ENCODE results near the gene KCNH6. TPM values are rescaled to one million over a fixed set of nuclear protein-coding genes. Genes with fewer than 3 reads are reported as not detected.

The KCNH6 gene
- total RNA-seq, 5 donors from 2014 or later (not counting 1 experiment from before 2014, with no cell fraction given) = not detected

GRCh38 chr17:63557416-63557815, 34.3 kb downstream of the KCNH6 start:
- no peak for DNase-seq
- Histone ChIP-seq H3K36me3 (ENCODE audit: control insufficient read depth in 2 of 2, extremely low read depth in 1 of 2, insufficient read depth in 1 of 2, low read length in 1 of 2) (peaks cover 0 to 8% of the 10 kb centered on the region in 2 donors), H3K4me3 (ENCODE audit: control insufficient read depth in 1 of 2, extremely low read depth in 1 of 2, low read length in 1 of 2) (no peak overlapping the region), H3K27ac (ENCODE audit: low read length) (no peak overlapping the region), H3K4me1 (ENCODE audit: control insufficient read depth in 1 of 2, extremely low read depth in 1 of 2, insufficient read depth in 2 of 2, low read length in 2 of 2) (peaks cover 15 to 33% of the 10 kb centered on the region in 2 experiments), H3K27me3 (replicated peaks in 1 of 2; ENCODE audit: control insufficient read depth in 2 of 2, extremely low read depth in 1 of 2, insufficient read depth in 2 of 2, low read length in 1 of 2) (no peaks in the 10 kb centered on the region), H3K9me3 (no peaks in the 10 kb centered on the region)
- Mint-ChIP-seq H3K4me3 (no peak overlapping the region), H3K9me3 (no peaks in the 10 kb centered on the region), H3K36me3 (peaks cover 16% of the 10 kb centered on the region), H3K27ac (no peak overlapping the region), H3K4me1 (peaks cover 85 to 87% (median 87%) of the 10 kb centered on the region in 3 donors), H3K27me3 (no peaks in the 10 kb centered on the region)
- CTCF ChIA-PET = no interaction called here
- POLR2A ChIA-PET = no interaction called here
- no peak for ATAC-seq (replicated peaks in 1 of 4)
- no CpG with 5 or more reads among the region's 2 CpGs for WGBS (ENCODE audit: insufficient coverage)

- CTCF ChIA-PET = no interaction called here
- Mint-ChIP-seq H3K9me3 (no peaks in the 10 kb centered on the region), H3K36me3 (peaks cover 12% of the 10 kb centered on the region), H3K27me3 (no peaks in the 10 kb centered on the region), H3K4me3 (no peak overlapping the region), H3K27ac (no peak overlapping the region), H3K4me1 (peaks cover 83 to 87% (median 84%) of the 10 kb centered on the region in 3 donors)
- Histone ChIP-seq H3K9me3 (no peaks in the 10 kb centered on the region), H3K4me1 (ENCODE audit: control insufficient read depth in 1 of 2, extremely low read depth in 1 of 2, insufficient read depth in 2 of 2, low read length in 2 of 2) (peaks cover 13 to 30% of the 10 kb centered on the region in 2 experiments), H3K27me3 (replicated peaks in 1 of 2; ENCODE audit: control insufficient read depth in 2 of 2, extremely low read depth in 1 of 2, insufficient read depth in 2 of 2, low read length in 1 of 2) (no peaks in the 10 kb centered on the region), H3K4me3 (ENCODE audit: control insufficient read depth in 1 of 2, extremely low read depth in 1 of 2, low read length in 1 of 2) (no peak overlapping the region), H3K36me3 (ENCODE audit: control insufficient read depth in 2 of 2, extremely low read depth in 1 of 2, insufficient read depth in 1 of 2, low read length in 1 of 2) (peaks cover 0 to 8% of the 10 kb centered on the region in 2 donors), H3K27ac (ENCODE audit: low read length) (no peak overlapping the region)
- WGBS (ENCODE audit: insufficient coverage) = no CpG with 5 or more reads among the region's 3 CpGs
- ATAC-seq (replicated peaks in 1 of 4) = no peak
- POLR2A ChIA-PET = no interaction called here
- DNase-seq = no peak
Measured at GRCh38 chr17:63558441-63558840, 35.3 kb downstream of the KCNH6 start.

GRCh38 chr17:63561819-63562218, 38.7 kb downstream of the KCNH6 start:
- CTCF ChIA-PET = no interaction called here
- Mint-ChIP-seq H3K9me3 (no peaks in the 10 kb centered on the region), H3K27ac (peak overlapping the region; percentile 12 to 23)

DNA sequence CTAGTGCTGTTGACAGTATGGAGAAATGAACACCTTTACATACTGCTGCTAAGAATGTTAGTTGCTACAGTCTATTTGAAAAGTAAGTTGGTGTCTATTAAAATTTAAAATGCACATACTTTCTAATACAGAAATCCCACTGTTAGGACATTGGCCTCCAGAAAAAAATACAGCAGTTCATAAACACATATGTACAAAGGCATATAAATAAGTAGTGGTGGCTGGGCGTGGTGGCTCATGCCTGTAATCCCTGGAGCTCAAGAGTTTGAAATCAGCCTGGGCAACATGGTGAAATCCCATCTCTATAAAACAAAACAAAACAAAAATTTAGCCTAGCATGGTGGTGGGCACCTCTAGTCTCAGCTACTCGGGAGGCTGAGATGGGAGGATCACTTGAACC, 40.2 kb downstream of the KCNH6 start:
- no peaks in the 10 kb centered on the region for H3K36me3 Mint-ChIP-seq
- Histone ChIP-seq H3K36me3 (ENCODE audit: control insufficient read depth in 2 of 2, extremely low read depth in 1 of 2, insufficient read depth in 1 of 2, low read length in 1 of 2) (peaks cover 4% of the 10 kb centered on the region in 2 donors), H3K9me3 (no peaks in the 10 kb centered on the region), H3K27ac (ENCODE audit: low read length) (no peak overlapping the region), H3K4me1 (ENCODE audit: control insufficient read depth in 1 of 2, extremely low read depth in 1 of 2, insufficient read depth in 2 of 2, low read length in 2 of 2) (peaks cover 5 to 14% of the 10 kb centered on the region in 2 experiments), H3K27me3 (replicated peaks in 1 of 2; ENCODE audit: control insufficient read depth in 2 of 2, extremely low read depth in 1 of 2, insufficient read depth in 2 of 2, low read length in 1 of 2) (no peaks in the 10 kb centered on the region), H3K4me3 (ENCODE audit: control insufficient read depth in 1 of 2, extremely low read depth in 1 of 2, low read length in 1 of 2) (no peak overlapping the region)
- no peak for DNase-seq
- no peaks in the 10 kb centered on the region for H3K27me3 Mint-ChIP-seq
- no peak for ATAC-seq (replicated peaks in 1 of 4)
- POLR2A ChIA-PET = no interaction called here
- CTCF ChIA-PET = no interaction called here
- H3K4me3 Mint-ChIP-seq = no peak overlapping the region
- H3K4me1 Mint-ChIP-seq = peaks cover 64 to 75% (median 71%) of the 10 kb centered on the region in 3 donors
- WGBS (ENCODE audit: insufficient coverage) = no CpG with 5 or more reads among the region's 2 CpGs
- H3K27ac Mint-ChIP-seq = no peak overlapping the region
- H3K9me3 Mint-ChIP-seq = no peaks in the 10 kb centered on the region

More at GRCh38 chr17:63561819-63562218, 38.7 kb downstream of the KCNH6 start:
- no peaks in the 10 kb centered on the region for H3K27me3 ChIP-seq (replicated peaks in 1 of 2; ENCODE audit: control insufficient read depth in 2 of 2, extremely low read depth in 1 of 2, insufficient read depth in 2 of 2, low read length in 1 of 2)
- Mint-ChIP-seq H3K4me1 (peaks cover 70 to 78% (median 73%) of the 10 kb centered on the region in 3 donors), H3K36me3 (peaks cover 5% of the 10 kb centered on the region), H3K4me3 (no peak overlapping the region), H3K27me3 (no peaks in the 10 kb centered on the region)
- no peak overlapping the region for H3K27ac ChIP-seq (ENCODE audit: low read length)
- DNase-seq (no peak), ATAC-seq (replicated peaks in 1 of 4) (no peak)
- POLR2A ChIA-PET = no interaction called here
- H3K9me3 ChIP-seq = no peaks in the 10 kb centered on the region
- no peak overlapping the region for H3K4me3 ChIP-seq (ENCODE audit: control insufficient read depth in 1 of 2, extremely low read depth in 1 of 2, low read length in 1 of 2)
- peaks cover under 1 to 2% of the 10 kb centered on the region in 2 donors for H3K36me3 ChIP-seq (ENCODE audit: control insufficient read depth in 2 of 2, extremely low read depth in 1 of 2, insufficient read depth in 1 of 2, low read length in 1 of 2)
- peaks cover 5 to 19% of the 10 kb centered on the region in 2 experiments for H3K4me1 ChIP-seq (ENCODE audit: control insufficient read depth in 1 of 2, extremely low read depth in 1 of 2, insufficient read depth in 2 of 2, low read length in 2 of 2)

DNA sequence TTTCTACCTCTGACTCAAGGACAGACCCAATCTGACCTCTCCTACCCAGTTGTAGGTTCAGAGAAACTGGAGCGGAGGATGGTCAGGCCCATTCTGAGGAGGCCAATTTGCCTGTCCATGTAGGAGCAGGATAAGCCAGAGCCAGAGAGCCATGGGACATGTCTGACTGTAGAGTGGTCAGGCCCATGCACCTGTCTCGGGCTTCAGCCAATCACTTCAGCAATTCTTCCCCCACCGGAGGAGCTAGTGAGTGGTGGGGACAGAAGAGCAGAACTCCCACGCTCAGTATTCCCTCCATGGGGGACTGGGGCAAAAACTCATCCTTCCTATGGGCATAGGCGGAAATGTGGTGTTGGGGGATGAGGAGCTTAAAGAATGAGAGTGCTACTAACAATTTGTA, 41.4 kb downstream of the KCNH6 start:
- Mint-ChIP-seq H3K4me3 (no peak overlapping the region), H3K9me3 (no peaks in the 10 kb centered on the region), H3K27me3 (no peaks in the 10 kb centered on the region), H3K36me3 (no peaks in the 10 kb centered on the region), H3K4me1 (peaks cover 67 to 81% (median 72%) of the 10 kb centered on the region in 3 donors), H3K27ac (no peak overlapping the region)
- Histone ChIP-seq H3K27me3 (replicated peaks in 1 of 2; ENCODE audit: control insufficient read depth in 2 of 2, extremely low read depth in 1 of 2, insufficient read depth in 2 of 2, low read length in 1 of 2) (no peaks in the 10 kb centered on the region), H3K36me3 (ENCODE audit: control insufficient read depth in 2 of 2, extremely low read depth in 1 of 2, insufficient read depth in 1 of 2, low read length in 1 of 2) (peaks cover 4% of the 10 kb centered on the region in 2 donors), H3K27ac (ENCODE audit: low read length) (no peak overlapping the region), H3K4me1 (ENCODE audit: control insufficient read depth in 1 of 2, extremely low read depth in 1 of 2, insufficient read depth in 2 of 2, low read length in 2 of 2) (peaks cover 5 to 12% of the 10 kb centered on the region in 2 experiments), H3K9me3 (no peaks in the 10 kb centered on the region), H3K4me3 (ENCODE audit: control insufficient read depth in 1 of 2, extremely low read depth in 1 of 2, low read length in 1 of 2) (no peak overlapping the region)
- ATAC-seq (replicated peaks in 1 of 4) (no peak), DNase-seq (no peak)
- ChIA-PET POLR2A (no interaction called here), CTCF (no interaction called here)
- WGBS (ENCODE audit: insufficient coverage) = no CpG with 5 or more reads among the region's 5 CpGs

DNA sequence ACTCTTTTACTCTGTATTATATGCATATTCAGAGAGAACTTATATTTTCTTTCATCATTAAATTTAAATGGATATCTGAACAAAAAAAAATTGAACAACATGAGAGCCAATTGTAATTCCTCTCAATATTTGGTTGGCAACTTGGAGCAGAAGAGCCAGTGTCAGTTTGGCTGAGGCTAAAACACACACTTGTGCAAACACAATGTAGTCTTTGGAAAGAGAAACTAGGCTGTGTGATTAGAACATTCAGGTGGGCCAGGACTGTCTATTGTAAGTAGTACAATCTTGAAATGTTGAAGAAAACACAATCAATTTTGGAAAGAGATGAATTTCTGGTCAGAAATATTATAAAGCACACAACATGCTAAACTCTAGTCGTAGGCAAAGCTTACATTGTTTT, 44.1 kb downstream of the KCNH6 start:
- Mint-ChIP-seq H3K9me3 (no peaks in the 10 kb centered on the region), H3K4me1 (peaks cover 68 to 77% (median 68%) of the 10 kb centered on the region in 3 donors), H3K4me3 (no peak overlapping the region), H3K27ac (no peak overlapping the region), H3K36me3 (peaks cover 5% of the 10 kb centered on the region), H3K27me3 (no peaks in the 10 kb centered on the region)
- Histone ChIP-seq H3K36me3 (ENCODE audit: control insufficient read depth in 2 of 2, extremely low read depth in 1 of 2, insufficient read depth in 1 of 2, low read length in 1 of 2) (peaks cover 4 to 5% of the 10 kb centered on the region in 2 donors), H3K4me3 (ENCODE audit: control insufficient read depth in 1 of 2, extremely low read depth in 1 of 2, low read length in 1 of 2) (no peak overlapping the region), H3K27me3 (replicated peaks in 1 of 2; ENCODE audit: control insufficient read depth in 2 of 2, extremely low read depth in 1 of 2, insufficient read depth in 2 of 2, low read length in 1 of 2) (no peaks in the 10 kb centered on the region), H3K4me1 (ENCODE audit: control insufficient read depth in 1 of 2, extremely low read depth in 1 of 2, insufficient read depth in 2 of 2, low read length in 2 of 2) (peaks cover 4 to 11% of the 10 kb centered on the region in 2 experiments), H3K27ac (ENCODE audit: low read length) (no peak overlapping the region), H3K9me3 (no peaks in the 10 kb centered on the region)
- ChIA-PET POLR2A (interaction anchor here in 1 of 2 donors (0.6 kb wide), 1 partner anchor 42 kb away, joined by 7 read pairs; no protein-coding TSS in a partner anchor), CTCF (no interaction called here)
- no peak for DNase-seq
- WGBS (ENCODE audit: insufficient coverage) = 80% methylated on average over 1 of the region's 1 CpG
- no peak for ATAC-seq (replicated peaks in 1 of 4)

GRCh38 chr17:63568563-63568962, 45.4 kb downstream of the KCNH6 start:
- Mint-ChIP-seq H3K4me3 (no peak overlapping the region), H3K9me3 (no peaks in the 10 kb centered on the region), H3K27ac (no peak overlapping the region), H3K27me3 (no peaks in the 10 kb centered on the region), H3K36me3 (peaks cover 7% of the 10 kb centered on the region), H3K4me1 (peaks cover 63 to 70% (median 64%) of the 10 kb centered on the region in 3 donors)
- H3K36me3 ChIP-seq (ENCODE audit: control insufficient read depth in 2 of 2, extremely low read depth in 1 of 2, insufficient read depth in 1 of 2, low read length in 1 of 2) = peaks cover 4 to 7% of the 10 kb centered on the region in 2 donors
- no peak overlapping the region for H3K4me3 ChIP-seq (ENCODE audit: control insufficient read depth in 1 of 2, extremely low read depth in 1 of 2, low read length in 1 of 2)
- no peaks in the 10 kb centered on the region for H3K9me3 ChIP-seq
- no peak for DNase-seq
- no peaks in the 10 kb centered on the region for H3K27me3 ChIP-seq (replicated peaks in 1 of 2; ENCODE audit: control insufficient read depth in 2 of 2, extremely low read depth in 1 of 2, insufficient read depth in 2 of 2, low read length in 1 of 2)
- ChIA-PET CTCF (interaction anchor here in 1 of 2 donors (0.5 to 1.2 kb wide), 4 partner anchors 8 to 93 kb away, joined by 3 to 8 read pairs (median 3); no protein-coding TSS in a partner anchor), POLR2A (interaction anchor here (0.6 to 0.7 kb wide), 2 partner anchors 12 to 28 kb away, joined by 3 to 6 read pairs; no protein-coding TSS in a partner anchor)
- H3K4me1 ChIP-seq (ENCODE audit: control insufficient read depth in 1 of 2, extremely low read depth in 1 of 2, insufficient read depth in 2 of 2, low read length in 2 of 2) = peaks cover 0 to 7% of the 10 kb centered on the region in 2 experiments
- no peak overlapping the region for H3K27ac ChIP-seq (ENCODE audit: low read length)
- WGBS (ENCODE audit: insufficient coverage) = 100% methylated on average over 5 of the region's 8 CpGs
- no peak for ATAC-seq (replicated peaks in 1 of 4)
